Mesenchymal stem cell (in vitro differentiated cells and primary cell): ENCODE data around the gene ZBED4.

ENCODE experiments used
- DNase-seq: peaks from one replicate; pipeline ENCODE4 v3.0.0-alpha.2; 2013
- H2AFZ ChIP-seq: one replicate; pipeline ENCODE4 v1.6.1; 2013; ENCODE audit warnings: low read depth, mild to moderate bottlenecking, control low read depth, inconsistent platforms, low read length, moderate library complexity
- H2AK5ac ChIP-seq: 2 replicates; pipeline ENCODE4 v1.6.1; 2013; ENCODE audit warnings: low read length, moderate library complexity, mild to moderate bottlenecking, inconsistent platforms; ENCODE audit not compliant: severe bottlenecking
- H2BK120ac ChIP-seq: one replicate; pipeline ENCODE4 v1.6.1; 2013; ENCODE audit warnings: low read depth, mild to moderate bottlenecking, inconsistent platforms, low read length, moderate library complexity
- H2BK12ac ChIP-seq, 2 experiments: one replicate each; pipeline ENCODE4 v1.6.1; 2013; ENCODE audit warnings: inconsistent platforms in 2 of 2, low read length in 2 of 2, mild to moderate bottlenecking in 2 of 2, moderate library complexity in 2 of 2, control low read depth in 1 of 2
- H2BK15ac ChIP-seq: one replicate; pipeline ENCODE4 v1.6.1; 2013; ENCODE audit warnings: mild to moderate bottlenecking, low read depth, inconsistent platforms; ENCODE audit not compliant: poor library complexity, severe bottlenecking
- H2BK5ac ChIP-seq: 2 replicates; pipeline ENCODE4 v1.6.1; 2013; ENCODE audit warnings: low read depth, mild to moderate bottlenecking, low read length, control low read depth, inconsistent platforms; ENCODE audit not compliant: poor library complexity, severe bottlenecking
- H3K14ac ChIP-seq, 2 experiments: one replicate each; pipeline ENCODE4 v1.6.1; 2013; ENCODE audit warnings: inconsistent platforms in 2 of 2, low read length in 2 of 2, control low read depth in 1 of 2, mild to moderate bottlenecking in 1 of 2, moderate library complexity in 1 of 2
- H3K18ac ChIP-seq, 2 experiments: one replicate each; pipeline ENCODE4 v1.6.1; 2013; ENCODE audit warnings: inconsistent platforms in 2 of 2, low read length in 2 of 2, control low read depth in 1 of 2, low read depth in 1 of 2, mild to moderate bottlenecking in 1 of 2
- H3K23ac ChIP-seq, 2 experiments: one replicate each; pipeline ENCODE4 v1.6.1; 2013; ENCODE audit warnings: inconsistent platforms in 2 of 2, low read length in 2 of 2, mild to moderate bottlenecking in 2 of 2, moderate library complexity in 2 of 2, control low read depth in 1 of 2
- H3K27ac ChIP-seq: 2 replicates; pipeline ENCODE4 v1.5.1; 2013; ENCODE audit warnings: mild to moderate bottlenecking, moderate library complexity, low read length, control low read depth, inconsistent platforms; ENCODE audit not compliant: poor library complexity, severe bottlenecking
- H3K27me3 ChIP-seq, 2 experiments: 2 replicates each; pipeline versions ENCODE4 v1.6.1 to v1.7.0; 2013; ENCODE audit warnings: low read length in 2 of 2, mild to moderate bottlenecking in 2 of 2, moderate library complexity in 2 of 2, control low read depth in 1 of 2, inconsistent platforms in 1 of 2; ENCODE audit not compliant: control insufficient read depth in 1 of 2, insufficient read depth in 1 of 2
- H3K36me3 ChIP-seq, 2 experiments: 2 replicates each; pipeline versions ENCODE4 v1.6.1 to v1.7.0; 2013; ENCODE audit warnings: low read length in 2 of 2, control low read depth in 1 of 2, inconsistent platforms in 1 of 2, low read depth in 1 of 2, mild to moderate bottlenecking in 1 of 2; ENCODE audit not compliant: insufficient read depth in 2 of 2, control insufficient read depth in 1 of 2
- H3K4ac ChIP-seq, 2 experiments: one replicate each; pipeline ENCODE4 v1.6.1; 2013; ENCODE audit warnings: inconsistent platforms in 2 of 2, low read length in 2 of 2, mild to moderate bottlenecking in 2 of 2, moderate library complexity in 2 of 2, control low read depth in 1 of 2, low read depth in 1 of 2
- H3K4me1 ChIP-seq: 2 replicates; pipeline ENCODE4 v1.6.1; 2013; ENCODE audit warnings: low read depth, low read length, control low read depth; ENCODE audit not compliant: control insufficient read depth, insufficient read depth
- H3K4me2 ChIP-seq: 2 replicates; pipeline ENCODE4 v1.6.1; 2013; ENCODE audit warnings: low read length, mild to moderate bottlenecking, inconsistent platforms; ENCODE audit not compliant: poor library complexity, severe bottlenecking
- H3K4me3 ChIP-seq, 2 experiments: 2 replicates each; pipeline versions ENCODE4 v1.5.1 to v1.7.0; 2013; ENCODE audit warnings: low read length in 2 of 2, mild to moderate bottlenecking in 2 of 2, control low read depth in 1 of 2, low read depth in 1 of 2; ENCODE audit not compliant: insufficient read depth in 1 of 2
- H3K79me1 ChIP-seq: replicated peaks from 2 replicates; pipeline ENCODE4 v1.6.1; 2013; ENCODE audit warnings: mild to moderate bottlenecking, control low read depth, low read length, inconsistent platforms; ENCODE audit not compliant: poor library complexity, severe bottlenecking
- H3K9ac ChIP-seq: 2 replicates; pipeline ENCODE4 v1.7.0; 2013; ENCODE audit warnings: mild to moderate bottlenecking, low read length, moderate library complexity
- H3K9me3 ChIP-seq: 2 replicates; pipeline ENCODE4 v1.7.0; 2013; ENCODE audit warnings: mild to moderate bottlenecking, low read length; ENCODE audit not compliant: control insufficient read depth
- H4K8ac ChIP-seq: one replicate; pipeline ENCODE4 v1.6.1; 2013; ENCODE audit warnings: inconsistent platforms, mild to moderate bottlenecking, low read length, moderate library complexity
- H4K91ac ChIP-seq: one replicate; pipeline ENCODE4 v1.6.1; 2013; ENCODE audit warnings: mild to moderate bottlenecking, low read length, inconsistent platforms
- WGBS: methylation state at CpG from one replicate; pipeline ENCODE4 v1.1.7; 2013; ENCODE audit warnings: mixed read lengths; 5-methylcytosine and 5-hydroxymethylcytosine counted together

Gene ZBED4

DNA sequence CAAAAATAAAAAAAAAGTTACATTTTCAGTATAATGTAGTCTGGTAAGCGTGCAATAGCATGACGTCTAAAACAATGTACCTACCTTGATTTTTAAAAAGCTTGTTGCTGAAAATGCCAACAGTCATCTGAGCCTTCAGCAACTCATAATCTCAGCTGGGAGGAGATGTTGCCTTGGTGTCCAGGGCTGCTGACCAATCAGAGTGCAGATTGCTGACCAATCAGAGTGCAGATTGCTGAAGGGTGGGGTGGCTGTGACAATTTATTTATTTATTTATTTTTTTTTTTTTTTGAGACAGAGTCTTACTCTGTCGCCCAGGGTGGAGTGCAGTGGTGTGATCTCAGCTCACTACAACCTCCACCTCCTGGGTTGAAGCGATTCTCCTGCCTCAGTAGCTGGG, 17.8 kb downstream of the ZBED4 start:
- 97% methylated on average over 4 of the region's 4 CpGs for WGBS
- Histone ChIP-seq H3K4me1 (no peaks in the 10 kb centered on the region), H3K4me2 (no peak overlapping the region), H2AFZ (no peak overlapping the region), H3K23ac (no peak overlapping the region), H2BK12ac (no peak overlapping the region), H3K9me3 (peaks cover 28% of the 10 kb centered on the region), H4K8ac (no peak overlapping the region), H3K14ac (no peak overlapping the region), H4K91ac (no peak overlapping the region), H3K9ac (no peak overlapping the region), H3K4me3 (no peak overlapping the region), H2BK120ac (no peak overlapping the region), H3K27ac (no peak overlapping the region), H2AK5ac (no peak overlapping the region), H3K4ac (no peak overlapping the region), H2BK5ac (no peak overlapping the region), H3K18ac (no peak overlapping the region), H3K79me1 (peaks cover 28% of the 10 kb centered on the region), H2BK15ac (no peak overlapping the region), H3K36me3 (peaks cover 15 to 16% of the 10 kb centered on the region in 2 experiments), H3K27me3 (no peaks in the 10 kb centered on the region)
- DNase-seq = no peak

DNA sequence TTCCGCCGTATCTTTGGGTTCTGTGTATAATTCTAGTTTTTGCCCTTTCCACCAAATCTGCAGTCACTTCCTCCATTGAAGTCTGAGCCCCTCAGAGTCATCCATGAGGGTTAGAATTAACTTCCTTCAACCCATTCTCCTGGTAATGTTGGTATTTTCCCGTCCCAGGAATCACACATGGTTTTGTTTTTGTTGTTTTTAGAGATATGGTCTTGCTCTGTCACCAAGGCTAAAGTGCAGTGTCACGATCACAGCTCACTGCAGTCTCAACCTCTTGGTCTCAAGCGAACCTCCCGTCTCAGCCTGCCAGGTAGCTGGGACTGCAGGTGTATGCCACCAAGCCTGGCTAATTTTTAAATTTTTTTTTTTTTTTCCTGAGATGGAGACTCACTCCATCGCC, 18.7 kb downstream of the ZBED4 start:
- peaks cover 22% of the 10 kb centered on the region for H3K9me3 ChIP-seq
- no peaks in the 10 kb centered on the region for H3K27me3 ChIP-seq
- WGBS = 94% methylated on average over 7 of the region's 7 CpGs
- no peak overlapping the region for H2BK5ac ChIP-seq
- H3K36me3 ChIP-seq = peaks cover 14 to 20% of the 10 kb centered on the region in 2 experiments
- no peak overlapping the region for H3K14ac ChIP-seq
- DNase-seq = no peak
- H2AFZ ChIP-seq = no peak overlapping the region
- no peaks in the 10 kb centered on the region for H3K4me1 ChIP-seq
- H3K4me2 ChIP-seq = no peak overlapping the region
- H3K18ac ChIP-seq = no peak overlapping the region
- no peak overlapping the region for H3K4ac ChIP-seq
- H3K23ac ChIP-seq = no peak overlapping the region
- no peak overlapping the region for H2BK120ac ChIP-seq
- peaks cover 26% of the 10 kb centered on the region for H3K79me1 ChIP-seq
- H3K9ac ChIP-seq = no peak overlapping the region
- no peak overlapping the region for H2BK12ac ChIP-seq
- no peak overlapping the region for H4K8ac ChIP-seq
- H3K4me3 ChIP-seq = no peak overlapping the region
- H2AK5ac ChIP-seq = no peak overlapping the region
- no peak overlapping the region for H4K91ac ChIP-seq
- H3K27ac ChIP-seq = no peak overlapping the region
- H2BK15ac ChIP-seq = no peak overlapping the region

DNA sequence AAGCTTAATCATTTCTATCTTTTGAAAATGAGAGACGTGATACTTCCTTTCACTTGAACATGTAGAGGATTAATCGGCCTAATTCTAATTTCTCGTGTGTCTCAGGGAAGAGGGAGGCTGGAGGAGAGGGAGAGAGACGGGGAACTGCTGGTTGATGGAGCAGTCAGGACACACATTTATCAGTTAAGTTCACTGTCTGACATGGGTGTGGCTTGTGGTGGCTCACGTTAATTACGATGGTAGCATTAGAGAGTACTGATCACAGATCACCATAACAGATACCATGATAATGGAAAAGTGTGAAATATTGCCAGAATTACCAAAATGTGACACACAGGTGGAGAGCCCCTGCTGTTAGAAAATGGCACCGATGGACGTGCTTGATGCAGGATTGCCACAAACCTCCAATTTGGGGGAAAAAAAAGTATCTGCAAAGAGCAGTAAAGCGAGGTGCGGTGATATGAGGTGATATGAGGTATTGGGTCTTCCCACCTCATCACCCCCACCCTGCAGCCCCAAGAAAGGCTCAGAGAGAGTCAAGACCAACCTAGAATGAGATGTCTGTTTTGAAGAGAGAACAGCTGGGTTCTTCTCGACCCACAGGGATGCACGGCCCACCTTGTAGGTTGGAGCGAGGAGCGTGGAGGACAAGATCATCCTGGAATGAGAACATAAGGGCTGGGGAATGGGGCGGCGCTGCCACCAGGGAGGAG, 19.7 kb downstream of the ZBED4 start:
- no peak overlapping the region for H4K8ac ChIP-seq
- H3K27me3 ChIP-seq = no peaks in the 10 kb centered on the region
- no peak overlapping the region for H3K4me2 ChIP-seq
- peaks cover 16% of the 10 kb centered on the region for H3K9me3 ChIP-seq
- no peak overlapping the region for H2BK12ac ChIP-seq
- no peak overlapping the region for H2BK5ac ChIP-seq
- H3K79me1 ChIP-seq = peaks cover 20% of the 10 kb centered on the region
- 96% methylated on average over 11 of the region's 16 CpGs for WGBS
- no peak overlapping the region for H2BK120ac ChIP-seq
- H3K27ac ChIP-seq = no peak overlapping the region
- no peak overlapping the region for H4K91ac ChIP-seq
- H2AK5ac ChIP-seq = no peak overlapping the region
- no peak overlapping the region for H3K4me3 ChIP-seq
- no peak overlapping the region for H3K9ac ChIP-seq
- no peak overlapping the region for H3K4ac ChIP-seq
- no peak overlapping the region for H3K18ac ChIP-seq
- no peak overlapping the region for H2AFZ ChIP-seq
- H3K4me1 ChIP-seq = no peaks in the 10 kb centered on the region
- DNase-seq = no peak
- no peak overlapping the region for H2BK15ac ChIP-seq
- no peak overlapping the region for H3K23ac ChIP-seq
- no peak overlapping the region for H3K14ac ChIP-seq
- H3K36me3 ChIP-seq = peaks cover 10 to 21% of the 10 kb centered on the region in 2 experiments

DNA sequence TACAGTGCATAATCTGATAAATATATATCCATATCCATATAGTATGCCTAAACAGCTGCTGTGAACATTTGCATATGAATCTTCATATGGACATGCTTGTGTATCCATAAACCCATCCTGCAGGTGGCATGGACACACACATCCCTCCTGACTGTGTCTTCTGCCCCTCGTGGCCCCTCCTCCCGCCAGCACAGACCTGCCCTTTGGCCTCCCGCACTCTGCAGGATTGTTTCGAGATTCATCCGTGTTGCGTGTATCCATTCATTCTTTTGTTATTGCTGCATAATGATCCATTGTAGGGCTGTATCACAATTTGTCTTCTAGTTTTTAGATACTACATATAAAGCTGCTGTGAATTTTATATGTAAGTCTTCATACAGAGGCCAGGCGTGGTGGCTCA, 24.0 kb downstream of the ZBED4 start:
- no peak for DNase-seq
- peaks cover 26% of the 10 kb centered on the region for H3K79me1 ChIP-seq
- H3K4me2 ChIP-seq = no peak overlapping the region
- no peak overlapping the region for H3K4me3 ChIP-seq
- H4K8ac ChIP-seq = no peak overlapping the region
- no peak overlapping the region for H2AFZ ChIP-seq
- H2BK12ac ChIP-seq = no peak overlapping the region
- no peak overlapping the region for H3K9ac ChIP-seq
- H4K91ac ChIP-seq = no peak overlapping the region
- H2BK120ac ChIP-seq = no peak overlapping the region
- no peaks in the 10 kb centered on the region for H3K27me3 ChIP-seq
- H3K36me3 ChIP-seq = peaks cover 6 to 18% of the 10 kb centered on the region in 2 experiments
- no peak overlapping the region for H3K4ac ChIP-seq
- WGBS = 100% methylated on average over 6 of the region's 7 CpGs
- peaks cover 4% of the 10 kb centered on the region for H3K4me1 ChIP-seq
- no peak overlapping the region for H2BK15ac ChIP-seq
- H3K9me3 ChIP-seq = no peaks in the 10 kb centered on the region
- H3K23ac ChIP-seq = no peak overlapping the region
- no peak overlapping the region for H2BK5ac ChIP-seq
- H2AK5ac ChIP-seq = no peak overlapping the region
- no peak overlapping the region for H3K18ac ChIP-seq
- no peak overlapping the region for H3K14ac ChIP-seq
- H3K27ac ChIP-seq = no peak overlapping the region
